HUES6 (cell line): ENCODE data around the gene SGCG.
"Not testable (repeated sequence)": the region's sequence is repeated elsewhere in the genome, so short reads cannot be mapped to it uniquely, and the experiment has no call there.

Experiments
- H3K27ac ChIP-seq: 2 replicates; pipeline ENCODE4 v1.7.0; 2013; ENCODE audit warnings: low read depth, mild to moderate bottlenecking, low read length, inconsistent platforms
- H3K27me3 ChIP-seq: 2 replicates; pipeline ENCODE4 v1.6.1; 2013; ENCODE audit warnings: low read length; ENCODE audit not compliant: control insufficient read depth, insufficient read depth
- H3K36me3 ChIP-seq: 2 replicates; pipeline ENCODE4 v1.6.1; 2013; ENCODE audit warnings: low read length; ENCODE audit not compliant: control insufficient read depth, insufficient read depth
- H3K4me1 ChIP-seq: 2 replicates; pipeline ENCODE4 v1.6.1; 2013; ENCODE audit warnings: low read length; ENCODE audit not compliant: control insufficient read depth, insufficient read depth
- H3K4me3 ChIP-seq: 2 replicates; pipeline ENCODE4 v1.5.1; 2013; ENCODE audit warnings: low read depth, low read length
- H3K9ac ChIP-seq: one replicate; pipeline ENCODE4 v1.6.1; 2013; ENCODE audit warnings: mild to moderate bottlenecking, low read length
- H3K9me3 ChIP-seq: 2 replicates; pipeline ENCODE4 v1.6.1; 2013; ENCODE audit warnings: low read depth, low read length; ENCODE audit not compliant: control insufficient read depth, insufficient read depth

SGCG gene

DNA sequence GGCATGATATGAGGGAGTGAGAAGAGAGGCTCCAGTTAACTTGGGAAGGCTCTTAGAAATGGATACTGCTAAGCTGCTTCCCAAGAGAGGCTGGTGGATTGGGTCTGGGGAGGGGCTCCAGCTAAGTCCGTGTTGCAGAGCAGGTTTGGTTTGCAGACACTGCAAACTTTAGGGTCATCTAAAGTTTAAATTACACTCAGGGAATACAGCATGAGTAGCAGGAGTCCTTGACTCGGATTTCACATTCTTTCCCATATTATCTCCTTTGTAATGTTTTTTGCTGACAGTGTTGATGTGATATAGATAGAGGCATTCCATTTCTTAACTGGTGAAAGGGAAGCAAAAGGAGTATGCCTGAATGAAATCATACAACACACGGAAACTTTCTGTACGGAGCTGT lies 31.9 kb downstream of the SGCG start:
- H3K4me3 ChIP-seq = no peak overlapping the region
- no peaks in the 10 kb centered on the region for H3K4me1 ChIP-seq
- H3K9me3 ChIP-seq = peaks cover 11% of the 10 kb centered on the region
- H3K27me3 ChIP-seq = no peaks in the 10 kb centered on the region
- H3K27ac ChIP-seq = no peak overlapping the region
- no peak overlapping the region for H3K9ac ChIP-seq
- H3K36me3 ChIP-seq = no peaks in the 10 kb centered on the region

DNA sequence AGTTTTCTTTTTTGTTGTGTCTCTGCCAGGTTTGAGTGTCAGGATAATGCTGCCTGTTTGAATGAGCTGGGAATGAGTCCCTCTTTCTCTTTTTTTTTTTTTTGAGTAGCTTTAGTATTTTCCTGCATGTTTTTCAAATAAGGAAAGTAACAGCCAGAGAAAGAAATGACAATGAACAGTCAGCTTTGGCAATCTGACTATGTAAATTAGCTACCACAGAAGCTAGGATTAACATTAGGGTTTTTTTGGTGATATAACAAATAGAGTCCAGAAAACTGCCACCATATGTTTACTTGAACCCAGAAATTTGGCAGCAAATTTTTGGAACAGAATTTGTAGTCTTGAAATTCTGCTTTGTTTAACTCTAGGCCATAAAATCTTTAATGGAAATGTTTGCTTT lies 50.5 kb downstream of the SGCG start:
- H3K27ac ChIP-seq = no peak overlapping the region
- H3K9me3 ChIP-seq = no peaks in the 10 kb centered on the region
- no peaks in the 10 kb centered on the region for H3K27me3 ChIP-seq
- H3K4me1 ChIP-seq = no peaks in the 10 kb centered on the region
- no peak overlapping the region for H3K4me3 ChIP-seq
- no peaks in the 10 kb centered on the region for H3K36me3 ChIP-seq
- H3K9ac ChIP-seq = no peak overlapping the region

DNA sequence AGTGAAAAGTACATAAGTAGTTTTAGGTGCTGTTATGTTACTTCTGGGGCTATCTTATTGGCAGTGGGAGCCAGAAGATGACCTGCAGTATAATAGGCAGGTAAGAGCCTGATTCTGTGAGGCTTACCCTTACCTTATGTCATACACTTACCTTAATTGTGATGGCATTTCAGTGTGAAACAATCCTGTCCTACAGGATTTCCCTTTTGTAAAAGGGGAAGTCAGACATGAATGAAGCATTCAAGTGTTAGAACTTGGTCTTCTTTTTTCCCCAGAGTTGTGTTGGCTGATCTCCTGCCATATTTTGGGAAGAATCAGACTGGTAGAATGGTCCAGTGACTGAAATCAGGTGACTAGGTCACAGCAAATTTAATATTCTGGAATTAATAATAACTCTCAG lies 55.2 kb downstream of the SGCG start:
- H3K36me3 ChIP-seq = no peaks in the 10 kb centered on the region
- H3K4me3 ChIP-seq = no peak overlapping the region
- no peak overlapping the region for H3K27ac ChIP-seq
- H3K9ac ChIP-seq = no peak overlapping the region
- no peaks in the 10 kb centered on the region for H3K9me3 ChIP-seq
- H3K4me1 ChIP-seq = no peaks in the 10 kb centered on the region
- no peaks in the 10 kb centered on the region for H3K27me3 ChIP-seq

DNA sequence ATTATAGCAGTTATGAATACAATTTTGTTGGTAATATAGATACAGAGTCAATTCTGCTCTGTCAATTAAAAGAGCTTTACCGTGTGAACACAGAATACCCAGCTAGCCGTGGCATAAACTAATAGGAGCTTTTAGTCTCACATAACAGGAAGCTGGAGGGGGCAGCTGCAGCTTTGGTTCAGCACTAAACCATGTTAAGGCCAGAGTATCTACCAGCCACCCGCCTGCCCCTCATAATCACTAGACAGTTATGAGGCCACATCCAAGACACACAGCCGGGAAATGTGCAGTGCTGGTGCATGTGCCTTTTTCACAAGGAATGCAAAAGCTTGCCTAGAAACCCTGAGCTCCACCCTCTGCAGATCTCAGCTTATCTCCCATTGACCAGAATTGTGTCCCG lies 62.3 kb downstream of the SGCG start:
- Histone ChIP-seq H3K9me3 (no peaks in the 10 kb centered on the region), H3K27ac (no peak overlapping the region), H3K9ac (no peak overlapping the region), H3K27me3 (no peaks in the 10 kb centered on the region), H3K36me3 (no peaks in the 10 kb centered on the region), H3K4me1 (no peaks in the 10 kb centered on the region), H3K4me3 (no peak overlapping the region)

DNA sequence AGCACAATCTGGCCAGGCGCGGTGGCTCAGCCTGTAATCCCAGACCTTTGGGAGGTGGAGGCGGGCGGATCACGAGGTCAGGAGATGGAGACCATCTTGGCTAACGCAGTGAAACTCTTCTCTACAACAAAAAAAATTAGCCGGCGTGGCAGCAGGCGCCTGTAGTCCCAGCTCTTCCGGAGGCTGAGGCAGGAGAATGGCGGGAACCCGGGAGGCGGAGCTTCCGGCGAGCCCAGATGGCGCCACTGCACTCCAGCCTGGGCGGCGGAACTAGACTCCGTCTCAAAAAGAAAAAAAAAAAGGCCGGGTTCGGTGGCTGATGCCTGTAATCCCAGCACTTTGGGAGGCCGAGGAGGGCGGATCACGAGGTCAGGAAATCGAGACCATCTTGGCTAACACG lies 67.6 kb downstream of the SGCG start:
- not testable (repeated sequence) for H3K4me3 ChIP-seq, H3K4me1 ChIP-seq, H3K9ac ChIP-seq, H3K27me3 ChIP-seq, H3K36me3 ChIP-seq, H3K9me3 ChIP-seq, H3K27ac ChIP-seq

DNA sequence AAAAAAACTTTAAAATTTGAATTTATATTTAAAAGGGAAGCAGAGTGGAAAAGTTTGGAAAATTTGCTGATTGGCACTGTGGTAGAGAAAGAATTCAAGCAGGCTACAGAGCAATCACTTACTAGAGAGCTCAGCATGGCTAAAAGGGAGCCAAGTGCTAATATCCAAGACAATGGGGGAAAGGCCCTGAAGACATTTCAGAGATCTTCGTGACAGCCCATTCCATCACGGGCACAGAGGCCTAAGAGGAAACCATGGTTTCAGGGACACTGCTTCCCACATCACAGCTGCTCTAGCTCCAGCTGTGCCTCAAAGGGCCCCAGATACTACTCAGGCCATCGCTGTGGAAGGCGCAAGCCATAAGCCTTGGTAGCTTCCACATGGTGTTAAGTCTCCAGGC lies 73.7 kb downstream of the SGCG start:
- Histone ChIP-seq H3K9me3 (no peaks in the 10 kb centered on the region), H3K36me3 (no peaks in the 10 kb centered on the region), H3K4me3 (no peak overlapping the region), H3K4me1 (no peaks in the 10 kb centered on the region; the same call in 1 of the 2 replicates), H3K27ac (no peak overlapping the region), H3K9ac (no peak overlapping the region), H3K27me3 (no peaks in the 10 kb centered on the region)

DNA sequence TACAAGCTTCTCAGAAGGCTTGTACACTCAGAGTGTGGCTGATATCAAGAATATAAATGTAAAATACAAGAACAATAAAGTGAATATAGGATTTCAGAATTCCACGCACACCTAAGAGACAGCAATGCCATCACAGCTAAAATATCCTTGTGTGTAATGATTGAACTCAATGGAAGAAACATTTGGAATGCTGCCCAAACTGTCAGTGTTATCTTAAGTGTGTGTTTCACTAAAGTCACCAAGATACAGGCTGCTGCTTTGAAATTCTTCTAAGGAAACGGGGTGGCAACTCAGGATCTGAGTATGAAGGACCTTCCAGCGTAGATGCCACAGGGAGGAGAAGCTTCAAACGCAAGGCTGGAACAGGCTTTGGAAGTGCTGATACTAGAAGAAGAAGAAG lies 86.8 kb downstream of the SGCG start:
- Histone ChIP-seq H3K36me3 (no peaks in the 10 kb centered on the region), H3K4me3 (no peak overlapping the region), H3K9me3 (no peaks in the 10 kb centered on the region), H3K27me3 (no peaks in the 10 kb centered on the region), H3K4me1 (no peaks in the 10 kb centered on the region), H3K9ac (no peak overlapping the region), H3K27ac (no peak overlapping the region)

DNA sequence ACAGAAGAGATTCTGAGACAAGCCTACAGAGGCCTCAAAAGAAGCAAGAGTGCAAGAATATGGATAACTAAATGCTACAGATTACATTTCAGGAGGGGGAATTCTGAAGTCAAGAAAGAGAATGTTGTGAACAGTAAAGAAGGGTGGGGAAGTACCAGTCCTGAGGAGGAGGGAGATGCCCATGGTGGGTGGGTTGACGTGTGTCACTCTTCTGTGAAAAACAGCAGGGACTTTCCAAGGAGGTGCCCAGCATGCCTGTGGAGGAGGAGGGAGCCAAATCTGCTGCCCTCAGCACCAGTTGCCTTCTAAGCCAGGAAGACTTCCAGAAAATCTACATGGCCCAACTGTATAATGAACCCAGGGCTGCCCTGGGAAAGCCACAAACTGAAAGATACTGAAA lies 87.7 kb downstream of the SGCG start:
- Histone ChIP-seq H3K4me3 (no peak overlapping the region), H3K9me3 (no peaks in the 10 kb centered on the region), H3K36me3 (no peaks in the 10 kb centered on the region), H3K27me3 (no peaks in the 10 kb centered on the region), H3K27ac (no peak overlapping the region), H3K9ac (no peak overlapping the region), H3K4me1 (no peaks in the 10 kb centered on the region)

DNA sequence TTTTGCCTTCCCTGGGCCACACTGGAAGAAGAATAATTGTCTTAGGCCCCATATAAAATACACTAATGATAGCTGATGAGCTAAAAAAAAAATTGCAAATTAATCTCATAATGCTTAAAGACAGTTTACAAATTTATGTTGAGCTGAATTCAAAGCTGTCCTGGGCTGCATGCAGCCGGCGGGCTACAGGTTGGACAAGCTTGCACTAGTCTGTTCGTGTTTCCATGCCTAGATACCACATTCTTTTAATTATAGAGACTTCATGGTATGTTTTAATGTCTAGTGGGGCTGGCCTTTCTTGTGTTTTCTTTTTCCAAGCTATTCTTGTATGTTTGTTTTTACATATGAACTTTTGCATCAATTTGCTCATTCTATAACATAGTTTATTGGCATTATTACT lies 90.6 kb downstream of the SGCG start:
- Histone ChIP-seq H3K9ac (no peak overlapping the region), H3K9me3 (no peaks in the 10 kb centered on the region), H3K4me3 (no peak overlapping the region), H3K4me1 (no peaks in the 10 kb centered on the region), H3K27ac (no peak overlapping the region), H3K27me3 (no peaks in the 10 kb centered on the region), H3K36me3 (no peaks in the 10 kb centered on the region)

DNA sequence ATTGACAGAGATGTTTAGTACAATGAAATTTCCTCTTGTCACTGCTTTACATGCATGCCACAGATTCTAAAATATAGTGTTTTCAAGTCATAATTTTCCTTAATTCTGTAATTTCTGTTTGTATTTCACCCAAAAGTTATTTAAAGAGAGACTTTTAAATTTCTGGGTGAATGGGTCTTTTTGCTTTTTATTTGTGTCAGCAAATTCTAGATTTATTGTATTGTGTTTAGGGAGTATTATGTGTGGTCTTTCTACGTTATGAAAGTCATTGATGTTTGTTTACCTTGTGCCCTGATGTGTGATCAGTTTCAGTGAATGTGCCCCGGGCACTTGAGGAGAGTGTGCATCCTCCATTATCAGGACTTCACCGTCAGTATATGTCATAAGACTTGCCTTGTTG lies 92.7 kb downstream of the SGCG start:
- Histone ChIP-seq H3K27ac (no peak overlapping the region), H3K9me3 (no peaks in the 10 kb centered on the region), H3K36me3 (no peaks in the 10 kb centered on the region), H3K9ac (no peak overlapping the region), H3K4me1 (no peaks in the 10 kb centered on the region), H3K27me3 (no peaks in the 10 kb centered on the region), H3K4me3 (no peak overlapping the region)

DNA sequence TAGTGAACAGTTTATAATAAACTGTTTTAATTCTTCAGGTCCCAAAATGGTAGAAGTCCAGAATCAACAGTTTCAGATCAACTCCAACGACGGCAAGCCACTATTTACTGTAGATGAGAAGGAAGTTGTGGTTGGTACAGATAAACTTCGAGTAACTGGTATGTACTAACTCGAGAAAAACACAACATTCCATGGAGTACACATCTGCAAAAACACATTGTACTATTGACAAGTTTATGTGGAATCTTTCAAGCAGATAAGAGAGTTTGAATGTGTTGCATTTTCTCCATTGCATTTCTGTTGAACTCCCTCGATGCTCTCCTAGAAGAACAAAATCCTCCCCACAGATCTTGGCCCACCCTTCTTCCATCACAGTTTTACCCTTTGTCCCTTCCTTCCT lies 98.5 kb downstream of the SGCG start:
- H3K4me3 ChIP-seq = no peak overlapping the region
- no peak overlapping the region for H3K27ac ChIP-seq
- no peaks in the 10 kb centered on the region for H3K36me3 ChIP-seq
- no peaks in the 10 kb centered on the region for H3K27me3 ChIP-seq
- H3K4me1 ChIP-seq = no peaks in the 10 kb centered on the region
- H3K9ac ChIP-seq = no peak overlapping the region
- H3K9me3 ChIP-seq = peaks cover 3% of the 10 kb centered on the region; the same call in 1 of the 2 replicates

DNA sequence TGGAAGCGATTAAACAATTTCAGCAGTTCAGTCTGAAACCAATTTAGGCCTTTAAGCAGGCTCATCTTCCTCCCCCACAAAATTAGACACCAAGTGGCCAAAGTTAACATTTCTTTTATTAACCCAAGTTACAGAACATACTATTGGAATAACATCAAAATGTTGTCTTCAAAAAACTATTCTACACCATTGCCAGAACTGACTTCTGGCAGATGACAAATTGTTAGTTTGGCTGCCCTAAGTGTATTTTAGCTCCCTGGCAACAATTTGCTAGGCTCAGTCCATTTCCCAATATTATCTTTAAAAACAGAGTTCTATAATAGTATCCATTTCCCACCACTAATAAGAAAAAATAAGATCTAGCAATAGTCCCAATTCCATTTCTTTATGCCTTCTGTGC lies 107.8 kb downstream of the SGCG start:
- Histone ChIP-seq H3K27ac (no peak overlapping the region), H3K9me3 (0 out of 2 replicates have a peak, but pooled peaks cover 7% of the 10 kb centered on the region), H3K4me3 (no peak overlapping the region), H3K27me3 (no peaks in the 10 kb centered on the region), H3K9ac (no peak overlapping the region), H3K36me3 (no peaks in the 10 kb centered on the region), H3K4me1 (no peaks in the 10 kb centered on the region)
